ENCODE results near the gene SCYGR8.

- TF ChIP-seq CTCF (IDR thresholded peaks at IDR 0.05) (no peak), USF2 (IDR thresholded peaks at IDR 0.05; ENCODE audit: borderline replicate concordance, low read depth, low read length) (no peak), REST (IDR thresholded peaks at IDR 0.05; ENCODE audit: low read depth, low read length) (no peak)
These were observed 44.1 kb upstream of the SCYGR8 start for GRCh38 chr2:227701556-227701955.
